T1000 (cell line): ENCODE measurements around the gene PEAR1.

Experiments
- DNase-seq: peaks from one replicate; lab custom pipeline; 2025; ENCODE audit warnings: mixed read lengths; lab: John Stamatoyannopoulos, UW

PEAR1 gene

DNA sequence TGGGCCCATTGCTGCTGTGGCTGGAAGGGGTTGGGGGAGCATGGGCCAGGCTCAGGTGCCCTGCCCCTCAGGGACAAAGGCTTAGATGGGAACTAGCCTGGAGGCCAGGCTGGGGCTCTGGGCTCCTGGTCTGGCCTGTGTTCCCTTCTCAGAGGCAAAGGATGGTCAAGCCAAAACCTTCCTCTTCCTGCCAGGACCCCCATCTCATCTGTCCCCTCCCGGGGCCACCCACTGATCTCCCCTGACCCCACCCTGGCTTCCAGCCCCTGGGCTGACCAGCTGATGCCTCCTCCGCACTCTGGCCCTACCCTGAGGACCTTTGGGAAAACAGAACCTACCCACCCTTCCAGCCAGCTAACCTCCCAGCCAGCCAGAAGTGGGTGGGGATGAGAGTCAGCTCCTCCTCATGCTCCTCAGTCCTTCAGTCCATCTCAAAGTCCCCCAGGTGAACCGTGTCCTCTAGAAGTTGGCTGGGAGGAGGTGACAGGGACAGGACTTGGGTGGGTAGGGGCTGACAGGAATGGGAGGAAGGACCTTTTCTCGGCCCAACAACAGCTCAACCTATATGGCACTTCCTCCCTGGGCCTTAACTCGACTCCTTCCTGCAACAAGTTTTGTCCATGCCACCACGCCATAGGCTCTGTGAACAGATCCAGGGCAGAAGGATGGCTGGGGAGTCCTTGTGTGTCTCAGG is 7.5 kb downstream of the PEAR1 start:
- no peak for DNase-seq

DNA sequence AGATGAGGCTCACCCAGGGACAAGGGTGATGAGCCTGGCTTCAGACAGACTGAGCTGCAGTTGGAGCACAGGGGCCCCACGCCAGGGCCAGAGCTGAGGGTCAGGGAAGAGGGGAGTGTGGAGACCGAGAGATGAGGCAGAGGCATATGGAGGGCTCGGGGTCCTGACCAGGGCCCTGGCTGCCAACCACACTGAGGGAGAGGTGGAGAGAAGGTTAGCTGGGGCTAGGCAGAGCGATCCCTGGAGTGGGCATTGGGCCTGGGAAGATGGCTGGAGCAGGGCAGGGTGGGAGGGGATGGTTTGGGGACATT is 8.0 kb downstream of the PEAR1 start:
- no peak for DNase-seq

DNA sequence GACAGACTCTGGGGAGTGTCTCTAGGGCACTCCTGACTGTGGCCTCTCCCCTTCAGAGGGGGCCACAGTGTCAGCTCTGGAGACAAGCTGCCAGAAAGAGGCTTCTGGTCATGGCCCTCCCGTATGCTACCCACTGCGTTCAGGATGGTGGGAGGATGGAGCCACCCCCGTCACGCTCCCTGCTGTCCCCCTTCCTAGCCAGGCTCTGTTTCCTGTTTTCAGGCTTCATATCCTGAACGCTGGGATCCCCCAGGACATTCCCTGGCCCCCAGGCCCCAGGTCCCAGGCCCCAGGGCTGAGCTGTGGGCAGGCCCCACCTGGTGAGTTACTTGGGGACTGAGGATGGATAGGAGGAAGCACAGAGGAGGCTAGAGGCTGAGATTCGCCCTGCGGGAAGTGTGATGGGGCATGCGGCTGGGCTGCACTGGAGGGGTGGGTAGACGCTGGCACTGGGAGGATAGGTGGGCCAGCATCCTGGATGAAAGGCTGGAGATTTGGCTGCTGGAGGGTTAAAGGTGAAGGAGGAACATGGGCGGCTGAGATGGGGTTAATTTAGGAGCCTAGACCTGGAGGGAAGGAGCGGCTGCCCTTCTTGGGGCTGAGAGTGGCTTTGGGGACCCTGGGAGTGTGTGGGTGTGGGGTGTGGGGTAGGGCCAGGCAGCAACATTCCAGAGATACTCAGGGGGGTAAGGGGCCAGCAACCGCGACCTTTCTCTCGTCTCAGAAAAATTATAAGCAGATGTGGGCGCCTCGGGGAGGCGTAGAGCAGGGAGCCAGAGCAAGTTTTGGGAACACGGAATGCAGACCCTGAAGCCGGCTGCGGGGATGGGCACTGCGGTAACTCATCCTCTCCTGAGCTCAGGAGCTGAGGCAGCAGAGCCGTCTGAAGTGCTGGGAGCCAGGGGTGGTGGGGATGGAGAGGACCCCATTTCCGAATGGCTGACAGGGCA is 8.7 kb downstream of the PEAR1 start:
- no peak for DNase-seq

DNA sequence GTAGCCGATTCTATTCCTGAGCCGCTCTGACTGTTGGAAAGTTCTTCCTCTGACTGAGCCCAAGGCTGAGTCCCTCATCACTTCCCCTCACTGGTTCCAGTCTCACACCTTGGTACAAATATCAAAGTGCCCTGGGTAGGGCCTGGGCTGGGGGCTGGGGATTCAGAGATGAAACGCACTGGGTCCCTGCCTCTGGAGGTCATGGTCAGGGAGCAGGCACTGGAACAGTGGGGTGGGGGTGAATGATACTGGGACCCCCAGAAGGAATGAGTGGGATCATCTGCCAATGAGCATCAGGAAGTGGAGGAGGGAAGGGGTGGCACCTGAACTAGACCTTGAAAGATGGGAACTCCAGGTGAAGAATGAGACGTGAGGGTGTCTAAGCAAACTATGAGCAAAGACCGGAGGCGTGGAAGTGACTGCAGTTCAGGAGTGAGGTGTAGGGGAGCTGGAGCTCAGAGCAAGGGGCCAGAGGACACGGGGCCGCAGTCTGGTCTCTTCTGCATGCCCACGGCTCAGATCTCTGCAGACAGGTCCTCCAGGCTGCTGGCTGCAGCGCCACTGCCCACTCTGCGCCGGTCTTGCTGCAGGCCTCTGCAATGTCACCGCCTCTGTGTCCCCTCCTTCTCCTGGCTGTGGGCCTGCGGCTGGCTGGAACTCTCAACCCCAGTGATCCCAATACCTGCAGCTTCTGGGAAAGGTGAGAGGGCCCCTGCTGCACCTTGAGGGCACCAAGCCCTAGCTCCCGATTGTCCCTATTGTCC is 10.0 kb downstream of the PEAR1 start:
- DNase-seq, result no peak

GRCh38 chr1:156904187-156904959 is 10.9 kb downstream of the PEAR1 start:
- no peak for DNase-seq

- DNase-seq, result no peak
Measured at GRCh38 chr1:156905176-156905575, 11.7 kb downstream of the PEAR1 start.

GRCh38 chr1:156905651-156906050 is 12.1 kb downstream of the PEAR1 start:
- no peak for DNase-seq

GRCh38 chr1:156906206-156906906 is 12.8 kb downstream of the PEAR1 start:
- DNase-seq, result no peak

DNA sequence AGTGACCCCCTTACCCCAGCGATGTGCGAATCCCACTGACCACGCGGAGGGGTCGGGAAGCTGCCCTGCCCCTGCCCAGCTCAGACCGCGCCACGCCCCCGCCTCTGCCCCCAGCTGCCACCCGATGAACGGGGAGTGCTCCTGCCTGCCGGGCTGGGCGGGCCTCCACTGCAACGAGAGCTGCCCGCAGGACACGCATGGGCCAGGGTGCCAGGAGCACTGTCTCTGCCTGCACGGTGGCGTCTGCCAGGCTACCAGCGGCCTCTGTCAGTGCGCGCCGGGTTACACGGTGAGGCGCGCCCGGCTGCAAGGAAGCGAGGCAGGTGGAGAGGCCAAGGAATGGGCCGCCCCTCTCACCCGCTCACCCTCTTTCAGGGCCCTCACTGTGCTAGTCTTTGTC is 15.0 kb downstream of the PEAR1 start:
- DNase-seq, result no peak

DNA sequence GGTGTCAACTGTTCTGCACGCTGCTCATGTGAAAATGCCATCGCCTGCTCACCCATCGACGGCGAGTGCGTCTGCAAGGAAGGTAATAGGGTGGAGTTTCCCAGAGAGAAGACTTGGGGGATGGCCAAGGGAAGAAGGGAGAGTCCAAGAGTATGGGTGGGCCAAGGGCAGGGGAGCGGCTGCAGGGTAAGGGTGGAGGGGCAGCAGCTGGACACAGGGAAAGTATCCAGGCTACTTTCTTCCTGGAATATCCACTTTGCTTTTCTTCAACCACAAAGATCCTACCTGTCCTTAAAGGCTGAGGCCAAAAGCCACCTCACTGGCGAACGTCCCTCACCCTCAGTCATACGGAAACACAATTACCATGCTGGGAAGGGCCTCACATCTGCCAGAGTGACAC is 15.4 kb downstream of the PEAR1 start:
- no peak for DNase-seq

DNA sequence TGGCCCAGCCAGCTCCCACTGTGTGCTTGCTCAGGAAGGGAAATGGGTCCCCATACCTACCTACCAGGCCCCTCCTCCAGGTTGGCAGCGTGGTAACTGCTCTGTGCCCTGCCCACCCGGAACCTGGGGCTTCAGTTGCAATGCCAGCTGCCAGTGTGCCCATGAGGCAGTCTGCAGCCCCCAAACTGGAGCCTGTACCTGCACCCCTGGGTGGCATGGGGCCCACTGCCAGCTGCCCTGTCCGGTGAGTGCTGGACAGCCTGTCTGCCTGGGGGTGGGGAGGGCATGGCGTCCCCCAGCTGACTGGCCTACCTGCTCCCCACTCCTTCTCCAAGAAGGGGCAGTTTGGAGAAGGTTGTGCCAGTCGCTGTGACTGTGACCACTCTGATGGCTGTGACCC is 16.2 kb downstream of the PEAR1 start:
- DNase-seq, result no peak

DNA sequence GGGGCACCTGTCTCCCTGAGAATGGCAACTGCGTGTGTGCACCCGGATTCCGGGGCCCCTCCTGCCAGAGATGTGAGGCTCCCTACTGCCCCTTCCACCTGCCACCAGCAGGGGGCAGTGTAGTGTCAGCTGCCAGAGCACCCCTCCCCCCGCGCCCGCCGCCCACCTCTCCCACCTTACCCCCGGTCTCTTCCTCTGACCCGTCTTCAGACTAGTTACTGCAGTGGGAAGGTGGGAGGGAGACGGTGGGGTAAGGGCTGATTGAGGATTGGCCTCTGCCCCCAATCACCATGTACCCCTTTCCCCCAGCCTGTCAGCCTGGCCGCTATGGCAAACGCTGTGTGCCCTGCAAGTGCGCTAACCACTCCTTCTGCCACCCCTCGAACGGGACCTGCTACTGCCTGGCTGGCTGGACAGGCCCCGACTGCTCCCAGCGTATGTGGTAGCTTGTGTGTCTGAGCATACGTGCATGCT is 16.8 kb downstream of the PEAR1 start:
- no peak for DNase-seq

- no peak for DNase-seq
Measured at GRCh38 chr1:156911577-156912298, 18.2 kb downstream of the PEAR1 start.

DNA sequence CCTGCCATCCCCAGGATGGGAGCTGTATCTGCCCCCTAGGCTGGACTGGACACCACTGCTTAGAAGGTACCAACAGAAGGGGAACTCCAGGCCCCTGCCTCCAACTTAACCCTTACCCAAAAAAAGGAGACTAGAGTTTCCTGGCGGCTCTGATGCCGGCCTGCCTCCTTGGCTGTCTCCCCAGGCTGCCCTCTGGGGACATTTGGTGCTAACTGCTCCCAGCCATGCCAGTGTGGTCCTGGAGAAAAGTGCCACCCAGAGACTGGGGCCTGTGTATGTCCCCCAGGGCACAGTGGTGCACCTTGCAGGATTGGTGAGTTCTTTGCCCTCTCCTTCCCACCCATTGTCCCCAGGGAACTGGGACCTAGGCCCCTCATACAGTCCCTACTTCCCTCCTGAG is 18.8 kb downstream of the PEAR1 start:
- DNase-seq, result no peak

DNA sequence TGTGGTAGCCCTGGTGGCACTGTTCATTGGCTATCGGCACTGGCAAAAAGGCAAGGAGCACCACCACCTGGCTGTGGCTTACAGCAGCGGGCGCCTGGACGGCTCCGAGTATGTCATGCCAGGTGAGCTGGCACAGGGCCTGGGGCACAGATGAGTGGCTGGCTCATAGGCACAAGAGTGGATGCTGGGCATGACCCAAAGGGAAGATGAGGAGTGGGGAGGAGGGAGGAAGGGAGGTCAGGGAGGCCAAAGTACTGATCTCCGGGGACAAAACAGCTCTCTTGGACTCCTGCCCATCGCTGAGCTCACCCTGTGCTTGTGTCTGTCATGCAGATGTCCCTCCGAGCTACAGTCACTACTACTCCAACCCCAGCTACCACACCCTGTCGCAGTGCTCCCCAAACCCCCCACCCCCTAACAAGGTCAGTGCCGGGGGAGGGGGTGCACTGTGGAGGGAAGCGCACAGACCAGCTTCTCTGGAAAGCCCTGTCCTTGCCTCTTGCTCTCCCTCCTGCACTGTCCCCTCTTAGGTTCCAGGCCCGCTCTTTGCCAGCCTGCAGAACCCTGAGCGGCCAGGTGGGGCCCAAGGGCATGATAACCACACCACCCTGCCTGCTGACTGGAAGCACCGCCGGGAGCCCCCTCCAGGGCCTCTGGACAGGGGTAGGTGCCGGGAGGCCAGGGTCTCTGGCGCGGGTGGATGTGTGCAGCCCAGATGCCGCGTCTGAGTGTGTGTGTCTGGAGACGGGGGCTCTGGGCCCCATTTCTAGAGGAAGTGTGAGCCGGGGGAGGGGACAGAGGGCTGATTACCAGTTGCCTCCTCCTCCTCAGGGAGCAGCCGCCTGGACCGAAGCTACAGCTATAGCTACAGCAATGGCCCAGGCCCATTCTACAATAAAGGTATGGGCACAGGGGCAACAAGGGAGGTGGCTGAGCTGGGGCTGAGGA is 19.6 kb downstream of the PEAR1 start:
- DNase-seq, result no peak

DNA sequence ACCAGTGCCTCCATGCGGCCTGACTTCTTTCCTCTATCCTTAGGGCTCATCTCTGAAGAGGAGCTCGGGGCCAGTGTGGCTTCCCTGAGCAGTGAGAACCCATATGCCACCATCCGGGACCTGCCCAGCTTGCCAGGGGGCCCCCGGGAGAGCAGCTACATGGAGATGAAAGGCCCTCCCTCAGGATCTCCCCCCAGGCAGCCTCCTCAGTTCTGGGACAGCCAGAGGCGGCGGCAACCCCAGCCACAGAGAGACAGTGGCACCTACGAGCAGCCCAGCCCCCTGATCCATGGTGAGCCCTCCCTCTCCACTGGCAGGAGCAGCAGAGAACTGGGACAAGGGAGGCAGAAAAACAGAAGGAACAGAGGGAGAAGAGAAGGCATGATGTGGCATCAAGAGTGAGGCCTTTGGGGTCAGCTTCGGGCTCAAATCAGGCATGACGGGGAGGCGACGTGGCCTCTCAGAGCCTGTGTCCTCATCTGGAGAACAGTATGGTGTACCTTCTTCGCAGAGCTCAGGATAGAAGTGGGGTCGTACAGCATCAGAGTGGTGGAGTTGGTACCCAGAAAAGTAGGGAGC is 20.4 kb downstream of the PEAR1 start:
- DNase-seq, result no peak

- DNase-seq, result peak; percentile 46
Measured at GRCh38 chr1:156914440-156914856, 20.9 kb downstream of the PEAR1 start.

DNA sequence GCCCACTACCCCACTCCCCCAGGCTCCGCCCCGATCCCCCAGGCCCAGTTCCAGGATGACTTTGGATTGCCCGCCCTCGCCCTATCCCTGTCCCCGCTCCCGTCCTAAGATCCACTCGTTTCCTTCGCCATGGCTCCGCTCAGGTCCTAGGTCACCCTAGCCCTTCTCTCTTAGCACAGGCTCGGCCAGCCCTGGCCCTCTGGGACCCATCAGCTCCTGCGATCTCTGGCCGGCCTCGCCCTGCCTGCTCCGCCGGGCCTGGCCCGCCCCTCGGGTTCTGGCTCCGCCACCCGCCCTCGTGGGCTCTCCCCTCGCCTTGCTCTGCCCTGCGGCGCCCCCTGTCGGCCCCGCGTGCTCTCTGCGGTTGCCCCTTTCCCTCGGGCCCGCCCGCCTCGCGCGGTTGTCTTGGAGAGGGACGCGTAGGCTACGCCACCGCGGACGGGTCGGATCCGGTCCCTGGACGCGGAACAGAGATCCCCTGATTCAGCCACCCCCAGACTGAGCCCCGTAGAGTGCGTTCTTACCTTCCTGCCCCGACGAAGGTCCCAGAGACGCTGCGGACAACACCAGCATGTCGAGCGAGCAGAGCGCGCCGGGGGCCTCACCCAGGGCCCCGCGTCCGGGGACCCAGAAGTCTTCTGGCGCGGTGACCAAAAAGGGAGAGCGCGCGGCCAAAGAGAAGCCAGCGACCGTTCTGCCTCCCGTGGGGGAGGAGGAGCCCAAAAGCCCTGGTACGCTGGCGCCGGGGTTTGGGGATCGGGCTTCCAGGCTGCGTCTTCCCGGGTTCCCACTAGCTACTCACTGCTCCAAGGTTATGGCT is 26.9 kb downstream of the PEAR1 start, which contains the start of gene LRRC71:
TSS of gene LRRC71 (plus strand) at position 400 of the 820 bp plus-strand sequence. CDS start at position 572, 172 bp downstream.
- DNase-seq, result peak; percentile 42
